MCF 10A (cell line): ENCODE results near the gene GTF3C5. TPM values are rescaled to one million over a fixed set of nuclear protein-coding genes. Genes with fewer than 3 reads are reported as not detected.

Source experiments
- BruUV-seq: library from RNA; stranded (reverse); fragments of 400-500 nt; replicated peaks from 2 replicates; lab custom pipeline; 2021; lab: Mats Ljungman, UMichigan
- CTCF ChIA-PET: fragments of 300-600 bp; sonication (Branson Sonifier 250); formaldehyde crosslinking; extraction: SDS; loops from one replicate; lab custom pipeline; 2021; ENCODE audit warnings: antibody characterized with exemption, inconsistent platforms; lab: Yijun Ruan, JAX
- POLR2A ChIA-PET: fragments of 300-600, 350-650 bp; sonication (Branson Sonifier 250); formaldehyde crosslinking; extraction: SDS; loops from one replicate; lab custom pipeline; 2020; ENCODE audit warnings: antibody characterized with exemption, inconsistent platforms; lab: Yijun Ruan, JAX
- DNase-seq: peaks from one replicate; pipeline ENCODE4 v3.0.0-alpha.2; 2018; ENCODE audit not compliant: unreplicated experiment
- H3K27ac Mint-ChIP-seq: one replicate; pipeline ENCODE4 v1.8.0; 2022; ENCODE audit warnings: mild to moderate bottlenecking, low read depth, mixed read lengths; ENCODE audit not compliant: unreplicated experiment
- H3K27me3 Mint-ChIP-seq: one replicate; pipeline ENCODE4 v1.8.0; 2022; ENCODE audit warnings: mixed read lengths; ENCODE audit not compliant: insufficient read depth, unreplicated experiment
- H3K36me3 Mint-ChIP-seq: one replicate; pipeline ENCODE4 v1.8.0; 2022; ENCODE audit warnings: mild to moderate bottlenecking, moderate library complexity, mixed read lengths; ENCODE audit not compliant: insufficient read depth, unreplicated experiment
- H3K4me1 Mint-ChIP-seq: one replicate; pipeline ENCODE4 v1.8.0; 2022; ENCODE audit warnings: mixed read lengths; ENCODE audit not compliant: insufficient read depth, unreplicated experiment
- H3K4me3 Mint-ChIP-seq: one replicate; pipeline ENCODE4 v1.8.0; 2022; ENCODE audit warnings: mild to moderate bottlenecking, moderate library complexity, mixed read lengths; ENCODE audit not compliant: unreplicated experiment
- H3K9me3 Mint-ChIP-seq: one replicate; pipeline ENCODE4 v1.8.0; 2022; ENCODE audit warnings: mixed read lengths; ENCODE audit not compliant: unreplicated experiment
- intact Hi-C: fragments of 100-400 bp; cut with micrococcal nuclease; formaldehyde crosslinking; loops from 2 replicates; pipeline ENCODE4 v1.14.1; 2022
- total RNA-seq: library from RNA; stranded (reverse); gene quantifications from 2 replicates; pipeline ENCODE4 v1.2.3, GENCODE V29; 2022
- TF ChIP-seq, protein P1 (sequence below): fragments of 200-600 bp; IDR thresholded peaks from one replicate; pipeline ENCODE4 v1.8.0; 2022; ENCODE audit warnings: antibody characterized with exemption, mild to moderate bottlenecking; ENCODE audit not compliant: unreplicated experiment

GTF3C5 gene
- total RNA-seq, 1 experiment from 2014 or later = 55.4 TPM

DNA sequence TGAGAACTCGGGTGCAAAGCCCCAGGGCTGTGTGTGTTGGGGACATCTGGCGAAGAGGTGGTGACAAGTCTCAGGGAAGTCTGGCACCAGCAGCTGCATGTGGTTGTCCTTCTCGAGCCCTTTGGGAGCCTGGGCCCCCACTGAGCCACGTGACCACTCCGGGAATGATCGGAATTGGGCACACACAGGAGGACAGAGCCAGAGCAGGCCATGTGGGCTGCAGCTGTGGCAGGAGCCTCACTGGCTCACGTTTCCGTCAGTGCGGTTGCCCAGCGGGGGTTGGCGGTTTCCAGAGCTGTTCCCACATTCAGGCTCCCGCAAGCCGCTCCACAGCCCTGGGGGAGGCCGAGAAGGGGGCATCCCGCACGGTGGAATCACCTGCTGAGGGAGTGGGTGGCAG, 24.2 kb downstream of the GTF3C5 start:
- BruUV-seq = no TSS peak
- no peak for DNase-seq
- Mint-ChIP-seq H3K36me3 (peaks cover 35% of the 10 kb centered on the region), H3K27ac (no peak overlapping the region), H3K27me3 (no peaks in the 10 kb centered on the region), H3K4me1 (no peaks in the 10 kb centered on the region), H3K9me3 (no peaks in the 10 kb centered on the region), H3K4me3 (no peak overlapping the region)
- intact Hi-C loops = no loop called here
- ChIA-PET CTCF (no interaction called here), POLR2A (interaction anchor here (0.8 kb wide), 1 partner anchor 25 kb away, joined by 3 read pairs; the partner anchor contains the start of gene GTF3C5)
- TF ChIP-seq, protein P1, sequence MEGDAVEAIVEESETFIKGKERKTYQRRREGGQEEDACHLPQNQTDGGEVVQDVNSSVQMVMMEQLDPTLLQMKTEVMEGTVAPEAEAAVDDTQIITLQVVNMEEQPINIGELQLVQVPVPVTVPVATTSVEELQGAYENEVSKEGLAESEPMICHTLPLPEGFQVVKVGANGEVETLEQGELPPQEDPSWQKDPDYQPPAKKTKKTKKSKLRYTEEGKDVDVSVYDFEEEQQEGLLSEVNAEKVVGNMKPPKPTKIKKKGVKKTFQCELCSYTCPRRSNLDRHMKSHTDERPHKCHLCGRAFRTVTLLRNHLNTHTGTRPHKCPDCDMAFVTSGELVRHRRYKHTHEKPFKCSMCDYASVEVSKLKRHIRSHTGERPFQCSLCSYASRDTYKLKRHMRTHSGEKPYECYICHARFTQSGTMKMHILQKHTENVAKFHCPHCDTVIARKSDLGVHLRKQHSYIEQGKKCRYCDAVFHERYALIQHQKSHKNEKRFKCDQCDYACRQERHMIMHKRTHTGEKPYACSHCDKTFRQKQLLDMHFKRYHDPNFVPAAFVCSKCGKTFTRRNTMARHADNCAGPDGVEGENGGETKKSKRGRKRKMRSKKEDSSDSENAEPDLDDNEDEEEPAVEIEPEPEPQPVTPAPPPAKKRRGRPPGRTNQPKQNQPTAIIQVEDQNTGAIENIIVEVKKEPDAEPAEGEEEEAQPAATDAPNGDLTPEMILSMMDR = no peak

DNA sequence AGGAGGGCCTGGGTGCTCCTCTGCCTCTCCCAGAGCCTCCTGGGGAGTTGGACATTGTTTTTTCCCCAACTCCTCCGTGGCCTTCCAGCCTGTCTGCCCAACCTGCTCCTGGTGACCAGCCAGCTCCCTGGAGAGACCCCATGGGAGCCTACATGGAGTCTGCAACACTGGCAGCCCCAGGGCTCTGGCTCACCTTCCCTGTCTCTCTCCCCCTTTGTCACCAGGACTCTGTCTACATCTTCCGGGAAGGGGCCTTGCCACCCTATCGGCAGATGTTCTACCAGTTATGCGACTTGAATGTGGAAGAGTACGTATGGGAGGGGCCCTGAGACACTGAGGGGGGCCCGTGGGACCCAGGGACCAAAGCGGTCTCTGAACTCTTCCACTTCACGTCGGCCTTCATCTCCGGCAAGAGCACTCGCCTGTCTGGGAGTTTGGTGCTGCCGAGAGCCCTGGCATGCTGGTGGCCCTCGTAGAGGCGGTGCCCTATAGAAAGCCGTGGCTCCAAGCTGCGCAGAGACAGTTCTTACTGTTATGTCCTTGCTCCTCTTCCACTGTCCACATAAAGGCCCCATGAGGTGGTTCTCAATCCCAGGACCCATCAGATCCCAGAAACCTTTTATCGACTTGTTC, 25.1 kb downstream of the GTF3C5 start:
- intact Hi-C loops = no loop called here
- H3K4me1 Mint-ChIP-seq = peaks cover 1% of the 10 kb centered on the region
- POLR2A ChIA-PET = no interaction called here
- TF ChIP-seq, protein P1 = no peak
- no peak for DNase-seq
- no peak overlapping the region for H3K4me3 Mint-ChIP-seq
- no TSS peak for BruUV-seq
- H3K9me3 Mint-ChIP-seq = no peaks in the 10 kb centered on the region
- H3K36me3 Mint-ChIP-seq = peaks cover 32% of the 10 kb centered on the region
- peak overlapping the region; percentile 35 for H3K27ac Mint-ChIP-seq
- CTCF ChIA-PET = interaction anchor here (1.1 to 1.4 kb wide), 2 partner anchors 12 to 34 kb away, joined by 3 to 6 read pairs; no protein-coding TSS in a partner anchor
- H3K27me3 Mint-ChIP-seq = no peaks in the 10 kb centered on the region

DNA sequence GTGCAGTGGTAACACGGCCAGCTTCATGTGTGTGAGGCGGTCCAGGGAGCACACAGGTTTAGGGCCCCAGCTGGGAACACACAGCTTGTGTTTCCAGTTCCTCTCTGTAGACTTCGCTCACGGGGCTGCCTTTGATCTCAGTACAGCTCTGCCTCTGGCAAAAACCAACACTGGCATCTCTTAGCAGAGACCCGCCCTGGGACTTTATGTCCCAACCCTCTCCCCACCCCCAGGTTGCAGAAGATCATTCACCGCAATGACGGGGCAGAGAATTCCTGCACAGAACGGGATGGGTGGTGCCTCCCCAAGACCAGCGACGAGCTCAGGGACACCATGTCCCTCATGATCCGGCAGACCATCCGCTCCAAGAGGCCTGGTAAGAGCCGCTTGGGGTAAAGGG, 25.7 kb downstream of the GTF3C5 start:
- TF ChIP-seq, protein P1 = no peak
- no peak for DNase-seq
- Mint-ChIP-seq H3K27ac (peak overlapping the region; percentile 35), H3K9me3 (no peaks in the 10 kb centered on the region), H3K4me1 (peaks cover 6% of the 10 kb centered on the region), H3K36me3 (peaks cover 26% of the 10 kb centered on the region), H3K4me3 (peak overlapping the region; percentile 8), H3K27me3 (no peaks in the 10 kb centered on the region)
- intact Hi-C loops = no loop called here
- ChIA-PET POLR2A (no interaction called here), CTCF (interaction anchor here (0.7 to 1.4 kb wide), 3 partner anchors 13 to 103 kb away, joined by 3 to 6 read pairs (median 3); no protein-coding TSS in a partner anchor)
- BruUV-seq = no TSS peak

DNA sequence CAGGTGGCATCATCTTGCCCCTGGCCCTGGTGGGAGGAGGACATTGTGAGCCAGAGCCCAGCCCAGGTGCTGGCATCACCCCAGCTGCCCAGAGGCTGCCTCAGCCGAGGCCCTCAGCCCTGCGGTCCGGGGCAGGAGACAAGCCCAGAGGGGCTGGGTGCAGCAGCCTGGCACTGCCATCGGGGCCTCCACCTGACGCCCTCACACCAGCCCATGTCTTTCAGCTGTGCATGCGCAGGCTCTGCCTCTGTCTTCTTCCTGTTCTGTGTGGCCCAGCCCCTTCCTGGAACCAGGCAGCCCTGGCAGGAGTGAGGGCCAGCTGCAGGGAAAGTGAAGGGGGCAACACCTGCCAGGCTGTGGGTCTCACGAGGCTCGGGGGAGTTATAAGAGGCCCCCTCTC, 26.2 kb downstream of the GTF3C5 start:
- Mint-ChIP-seq H3K27me3 (no peaks in the 10 kb centered on the region), H3K36me3 (peaks cover 23% of the 10 kb centered on the region), H3K4me3 (no peak overlapping the region), H3K4me1 (peaks cover 6% of the 10 kb centered on the region), H3K9me3 (no peaks in the 10 kb centered on the region), H3K27ac (peak overlapping the region; percentile 35)
- intact Hi-C loops = no loop called here
- BruUV-seq = no TSS peak
- CTCF ChIA-PET = interaction anchor here (0.6 to 1.4 kb wide), 5 partner anchors 10 to 102 kb away, joined by 3 to 6 read pairs (median 4); no protein-coding TSS in a partner anchor
- POLR2A ChIA-PET = interaction anchor here (1.6 kb wide), 1 partner anchor 11 kb away, joined by 6 read pairs; no protein-coding TSS in a partner anchor
- TF ChIP-seq, protein P1 = no peak
- no peak for DNase-seq
